NK-92 (cell line): ENCODE measurements around the gene CD101.

ENCODE experiments used
- DNase-seq: peaks from one replicate; lab custom pipeline; 2025; ENCODE audit not compliant: unreplicated experiment; lab: John Stamatoyannopoulos, UW

The CD101 gene

GRCh38 chr1:116984406-116985160, 17.0 kb upstream of the CD101 start:
- DNase-seq, result no peak

- DNase-seq, result no peak
These were observed 14.9 kb upstream of the CD101 start for GRCh38 chr1:116986421-116987255.

- DNase-seq, result no peak
These were observed 14.4 kb upstream of the CD101 start for GRCh38 chr1:116987256-116987555.

DNA sequence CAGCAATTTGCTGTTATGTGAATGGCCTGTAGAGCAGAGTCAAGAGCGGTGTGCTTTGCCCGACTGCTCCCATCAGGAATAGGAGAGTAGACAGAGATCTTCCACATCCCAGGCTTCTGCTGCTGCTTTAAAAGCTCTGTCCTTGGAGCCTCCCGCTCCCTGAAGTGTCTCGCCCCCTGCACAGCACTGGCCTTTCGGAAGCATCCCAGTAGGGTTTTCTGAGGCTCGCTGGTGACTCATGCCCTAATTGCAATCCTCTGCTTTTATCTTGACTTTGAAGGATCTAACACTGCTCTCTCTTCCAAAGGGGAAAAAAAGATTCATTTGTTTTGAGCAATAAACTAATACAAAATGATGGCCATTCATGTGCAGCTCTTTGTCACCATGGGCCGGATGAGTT, 13.3 kb upstream of the CD101 start:
- no peak for DNase-seq

GRCh38 chr1:116988908-116989307, 12.7 kb upstream of the CD101 start:
- DNase-seq, result no peak

DNA sequence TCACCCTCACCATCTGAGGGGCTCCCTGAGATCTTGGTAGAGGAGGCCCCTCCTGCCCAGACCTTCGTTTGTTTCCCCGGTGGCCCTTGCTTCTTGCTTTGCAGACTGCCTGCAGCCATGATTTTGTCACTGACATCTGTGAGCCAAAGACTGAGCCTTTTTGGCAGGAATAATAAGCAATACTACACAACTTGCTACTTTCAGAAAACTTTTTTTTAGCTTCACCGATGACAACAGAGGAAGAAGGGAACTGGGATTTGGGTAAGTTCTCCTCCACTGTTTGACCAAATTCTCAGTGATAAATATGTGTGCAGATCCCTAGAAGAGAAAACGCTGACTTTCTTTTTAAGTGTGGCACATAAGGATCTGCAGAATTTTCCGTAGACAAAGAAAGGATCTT, 11.7 kb upstream of the CD101 start:
- DNase-seq, result no peak

DNA sequence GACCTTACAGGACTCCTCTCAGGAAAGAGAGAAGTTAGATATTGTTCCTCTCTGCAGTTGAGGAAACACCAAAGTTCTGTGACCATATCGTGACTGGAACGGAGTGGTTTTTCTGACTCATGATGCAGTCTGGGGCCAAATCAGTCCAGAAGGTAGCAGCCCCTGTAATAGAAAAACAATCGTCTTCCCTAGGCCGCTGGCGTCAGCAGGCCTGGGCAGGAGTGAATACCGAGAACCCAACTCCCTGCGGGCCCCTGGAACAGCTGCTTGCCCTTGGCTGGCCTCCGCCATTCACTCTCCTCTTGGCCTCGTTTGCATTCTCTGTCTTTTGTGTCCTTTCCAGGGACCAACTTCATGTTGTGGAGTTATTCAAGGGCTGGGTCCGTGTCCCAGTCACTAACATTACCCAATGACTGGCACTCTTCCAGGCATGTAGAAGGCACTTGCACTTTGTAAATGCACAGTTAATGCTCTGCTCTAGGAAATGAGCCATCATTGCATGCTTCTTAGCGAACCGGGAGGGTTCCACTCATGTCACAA, 10.9 kb upstream of the CD101 start:
- DNase-seq, result no peak

GRCh38 chr1:116991171-116991845, 10.3 kb upstream of the CD101 start:
- DNase-seq, result no peak

- no peak for DNase-seq
These were observed 9.6 kb upstream of the CD101 start for GRCh38 chr1:116991918-116992317.

GRCh38 chr1:116993286-116993685, 8.3 kb upstream of the CD101 start:
- DNase-seq, result no peak

DNA sequence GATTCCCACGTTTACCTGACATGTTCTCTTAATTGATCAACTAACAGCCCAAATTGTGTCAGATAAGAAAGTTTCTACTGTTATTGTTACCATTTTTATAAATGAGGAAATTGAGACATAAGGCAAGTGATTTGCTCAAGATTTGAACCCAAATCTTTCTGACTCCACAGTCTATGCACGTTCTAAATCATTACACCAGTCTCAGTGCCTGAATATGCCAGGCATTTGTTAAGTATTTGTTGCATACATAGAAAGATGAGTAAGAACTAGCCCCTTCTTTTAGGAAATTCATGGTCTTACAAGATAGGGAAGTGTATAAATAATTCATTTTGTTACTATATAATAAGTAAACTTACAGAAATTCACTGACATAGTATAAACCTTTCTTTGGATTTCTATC, 7.1 kb upstream of the CD101 start:
- no peak for DNase-seq

GRCh38 chr1:116997066-116997465, 4.5 kb upstream of the CD101 start:
- no peak for DNase-seq

- DNase-seq, result no peak
These were observed 3.9 kb upstream of the CD101 start for GRCh38 chr1:116997636-116998035.

GRCh38 chr1:116999596-116999995, 2.0 kb upstream of the CD101 start:
- DNase-seq, result no peak

GRCh38 chr1:117000142-117000541, 1.4 kb upstream of the CD101 start:
- no peak for DNase-seq

- DNase-seq, result no peak
These were observed 1.8 kb downstream of the CD101 start for GRCh38 chr1:117003223-117003875.

DNA sequence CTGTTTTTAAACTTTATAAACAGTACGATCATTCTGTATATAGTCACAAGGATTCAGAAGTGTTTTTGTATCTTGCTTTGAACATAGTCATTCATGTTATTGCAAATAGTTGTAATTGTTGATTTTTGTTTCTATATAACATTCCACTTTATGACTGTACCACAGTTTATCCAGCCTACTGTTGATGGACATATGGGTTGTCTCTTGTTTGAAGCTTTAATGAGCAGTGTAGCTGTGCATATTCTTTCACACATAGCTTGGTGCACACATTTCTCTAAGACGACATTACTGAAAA, 6.1 kb downstream of the CD101 start:
- DNase-seq, result no peak

DNA sequence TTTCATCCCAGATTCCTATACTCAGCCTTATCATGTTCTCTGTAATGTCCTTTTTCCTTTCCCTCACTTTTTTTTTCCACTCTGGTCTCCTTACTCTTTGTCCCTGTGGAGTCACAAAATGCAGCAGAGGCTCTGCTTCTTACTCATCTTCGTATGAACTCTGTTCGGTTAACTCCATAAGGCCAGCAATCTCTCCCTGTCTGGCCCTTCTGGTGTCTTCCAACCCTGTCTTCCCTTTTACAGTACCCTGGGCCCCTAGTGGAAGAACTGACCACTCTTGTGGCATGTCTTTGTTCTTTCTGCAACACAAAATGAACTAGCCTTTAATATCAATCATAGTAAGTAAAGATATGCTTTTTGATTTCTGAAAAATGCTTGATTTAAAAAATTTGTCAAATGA, 7.1 kb downstream of the CD101 start:
- no peak for DNase-seq

DNA sequence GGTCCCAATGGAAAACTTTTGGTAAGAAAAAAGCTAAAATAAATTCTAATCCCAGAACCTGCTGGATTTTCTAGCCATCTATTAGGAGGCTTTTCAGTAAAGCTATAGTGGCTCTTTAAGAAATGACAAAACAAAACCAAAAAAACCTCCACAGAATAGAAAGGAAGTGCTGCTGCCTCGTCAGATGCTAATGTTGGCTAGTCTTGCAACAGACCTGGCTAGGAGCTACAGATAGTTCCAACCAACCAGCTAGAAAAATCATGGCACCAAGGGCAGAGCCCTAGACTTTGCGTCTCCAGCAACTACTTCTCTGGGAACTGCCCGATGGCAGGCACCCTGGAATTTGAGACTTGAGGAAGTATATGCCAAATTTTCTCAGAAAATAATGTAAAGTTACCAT, 7.6 kb downstream of the CD101 start:
- no peak for DNase-seq

GRCh38 chr1:117010310-117010969, 8.9 kb downstream of the CD101 start:
- no peak for DNase-seq

GRCh38 chr1:117011334-117011733, 9.8 kb downstream of the CD101 start:
- no peak for DNase-seq
